ENCODE data around the gene FAM53A.

GRCh38 chr4:1658146-1658545, 26.0 kb downstream of the FAM53A start:
- TF ChIP-seq, protein P1, sequence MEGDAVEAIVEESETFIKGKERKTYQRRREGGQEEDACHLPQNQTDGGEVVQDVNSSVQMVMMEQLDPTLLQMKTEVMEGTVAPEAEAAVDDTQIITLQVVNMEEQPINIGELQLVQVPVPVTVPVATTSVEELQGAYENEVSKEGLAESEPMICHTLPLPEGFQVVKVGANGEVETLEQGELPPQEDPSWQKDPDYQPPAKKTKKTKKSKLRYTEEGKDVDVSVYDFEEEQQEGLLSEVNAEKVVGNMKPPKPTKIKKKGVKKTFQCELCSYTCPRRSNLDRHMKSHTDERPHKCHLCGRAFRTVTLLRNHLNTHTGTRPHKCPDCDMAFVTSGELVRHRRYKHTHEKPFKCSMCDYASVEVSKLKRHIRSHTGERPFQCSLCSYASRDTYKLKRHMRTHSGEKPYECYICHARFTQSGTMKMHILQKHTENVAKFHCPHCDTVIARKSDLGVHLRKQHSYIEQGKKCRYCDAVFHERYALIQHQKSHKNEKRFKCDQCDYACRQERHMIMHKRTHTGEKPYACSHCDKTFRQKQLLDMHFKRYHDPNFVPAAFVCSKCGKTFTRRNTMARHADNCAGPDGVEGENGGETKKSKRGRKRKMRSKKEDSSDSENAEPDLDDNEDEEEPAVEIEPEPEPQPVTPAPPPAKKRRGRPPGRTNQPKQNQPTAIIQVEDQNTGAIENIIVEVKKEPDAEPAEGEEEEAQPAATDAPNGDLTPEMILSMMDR (IDR thresholded peaks at IDR 0.05 in 8 of 11, conservative IDR thresholded peaks at IDR 0.05 in 3 of 11): no peak
- TF ChIP-seq POLR2A (IDR thresholded peaks at IDR 0.05): no peak
- TF ChIP-seq POLR2AphosphoS5 (IDR thresholded peaks at IDR 0.05): no peak
